Measurements from ENCODE around the gene TTC36.

The TTC36 gene

DNA sequence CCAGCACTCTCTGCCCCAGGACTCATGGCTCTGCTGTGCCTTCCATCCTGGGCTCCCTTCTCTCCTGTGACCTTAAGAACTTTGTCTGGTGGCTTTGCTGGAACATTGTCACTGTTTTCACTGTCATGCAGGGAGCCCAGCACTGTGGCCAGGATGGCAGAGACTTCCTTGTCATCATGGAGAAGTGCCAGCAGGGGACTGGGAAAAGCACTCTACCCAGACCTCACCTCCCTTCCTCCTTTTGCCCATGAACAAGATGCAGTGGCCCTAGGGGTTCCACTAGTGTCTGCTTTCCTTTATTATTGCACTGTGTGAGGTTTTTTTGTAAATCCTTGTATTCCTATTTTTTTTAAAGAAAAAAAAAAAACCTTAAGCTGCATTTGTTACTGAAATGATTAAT, 2.9 kb upstream of the TTC36 start:
- no peaks in the 10 kb centered on the region for H3K9me3 ChIP-seq (ENCODE audit: insufficient read depth, low read depth, low read length)
- no peak overlapping the region for H3K4me3 ChIP-seq (ENCODE audit: low read length, poor library complexity, severe bottlenecking)
- H3K4me2 ChIP-seq (ENCODE audit: low read depth, low read length, poor library complexity, severe bottlenecking), result no peak overlapping the region
- peaks cover 12% of the 10 kb centered on the region for H3K4me1 ChIP-seq (ENCODE audit: insufficient read depth, low read length, poor library complexity, severe bottlenecking)
- H3F3A ChIP-seq (ENCODE audit: low read depth), result 0 out of 2 replicates have a peak, but pooled peaks cover 3% of the 10 kb centered on the region
- H4K20me1 ChIP-seq (ENCODE audit: insufficient read depth, low read length, poor library complexity, severe bottlenecking), result no peaks in the 10 kb centered on the region
- H3K9me2 ChIP-seq (replicated peaks; ENCODE audit: low read depth, low read length), result no peaks in the 10 kb centered on the region
- no peak for TF ChIP-seq EZH2phosphoT487 (IDR thresholded peaks at IDR 0.05; ENCODE audit: borderline replicate concordance)
- TF ChIP-seq, protein P1, sequence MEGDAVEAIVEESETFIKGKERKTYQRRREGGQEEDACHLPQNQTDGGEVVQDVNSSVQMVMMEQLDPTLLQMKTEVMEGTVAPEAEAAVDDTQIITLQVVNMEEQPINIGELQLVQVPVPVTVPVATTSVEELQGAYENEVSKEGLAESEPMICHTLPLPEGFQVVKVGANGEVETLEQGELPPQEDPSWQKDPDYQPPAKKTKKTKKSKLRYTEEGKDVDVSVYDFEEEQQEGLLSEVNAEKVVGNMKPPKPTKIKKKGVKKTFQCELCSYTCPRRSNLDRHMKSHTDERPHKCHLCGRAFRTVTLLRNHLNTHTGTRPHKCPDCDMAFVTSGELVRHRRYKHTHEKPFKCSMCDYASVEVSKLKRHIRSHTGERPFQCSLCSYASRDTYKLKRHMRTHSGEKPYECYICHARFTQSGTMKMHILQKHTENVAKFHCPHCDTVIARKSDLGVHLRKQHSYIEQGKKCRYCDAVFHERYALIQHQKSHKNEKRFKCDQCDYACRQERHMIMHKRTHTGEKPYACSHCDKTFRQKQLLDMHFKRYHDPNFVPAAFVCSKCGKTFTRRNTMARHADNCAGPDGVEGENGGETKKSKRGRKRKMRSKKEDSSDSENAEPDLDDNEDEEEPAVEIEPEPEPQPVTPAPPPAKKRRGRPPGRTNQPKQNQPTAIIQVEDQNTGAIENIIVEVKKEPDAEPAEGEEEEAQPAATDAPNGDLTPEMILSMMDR (conservative IDR thresholded peaks at IDR 0.05; ENCODE audit: low read length), result no peak
- peaks cover 1% of the 10 kb centered on the region; the same call in 1 of the 2 replicates for H3K79me2 ChIP-seq (ENCODE audit: insufficient read depth, low read length)
- H3K27me3 ChIP-seq (ENCODE audit: insufficient read depth, low read length, poor library complexity, severe bottlenecking), result no peaks in the 10 kb centered on the region
- H3K9ac ChIP-seq (ENCODE audit: low read depth, low read length, poor library complexity, severe bottlenecking), result no peak overlapping the region
- H3K36me3 ChIP-seq (ENCODE audit: insufficient read depth, low read length), result peaks cover 59% of the 10 kb centered on the region
- H2AFZ ChIP-seq (ENCODE audit: low read length), result no peak overlapping the region

DNA sequence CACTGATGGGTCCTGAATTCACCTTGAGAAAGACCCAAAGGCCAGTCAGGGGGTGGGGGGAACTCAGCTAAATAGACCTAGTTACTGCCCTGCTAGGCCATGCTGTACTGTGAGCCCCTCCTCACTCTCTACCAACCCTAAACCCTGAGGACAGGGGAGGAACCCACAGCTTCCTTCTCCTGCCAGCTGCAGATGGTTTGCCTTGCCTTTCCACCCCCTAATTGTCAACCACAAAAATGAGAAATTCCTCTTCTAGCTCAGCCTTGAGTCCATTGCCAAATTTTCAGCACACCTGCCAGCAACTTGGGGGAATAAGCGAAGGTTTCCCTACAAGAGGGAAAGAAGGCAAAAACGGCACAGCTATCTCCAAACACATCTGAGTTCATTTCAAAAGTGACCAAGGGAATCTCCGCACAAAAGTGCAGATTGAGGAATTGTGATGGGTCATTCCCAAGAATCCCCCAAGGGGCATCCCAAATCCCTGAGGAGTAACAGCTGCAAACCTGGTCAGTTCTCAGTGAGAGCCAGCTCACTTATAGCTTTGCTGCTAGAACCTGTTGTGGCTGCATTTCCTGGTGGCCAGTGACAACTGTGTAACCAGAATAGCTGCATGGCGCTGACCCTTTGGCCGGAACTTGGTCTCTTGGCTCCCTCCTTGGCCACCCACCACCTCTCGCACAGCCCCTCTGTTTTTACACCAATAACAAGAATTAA, 2.4 kb upstream of the TTC36 start:
- H3F3A ChIP-seq (ENCODE audit: low read depth), result 0 out of 2 replicates have a peak, but pooled peaks cover 3% of the 10 kb centered on the region
- H3K79me2 ChIP-seq (ENCODE audit: insufficient read depth, low read length), result peaks cover 7% of the 10 kb centered on the region; the same call in 1 of the 2 replicates
- no peaks in the 10 kb centered on the region for H3K9me3 ChIP-seq (ENCODE audit: insufficient read depth, low read depth, low read length)
- H3K4me1 ChIP-seq (ENCODE audit: insufficient read depth, low read length, poor library complexity, severe bottlenecking), result peaks cover 18% of the 10 kb centered on the region
- H2AFZ ChIP-seq (ENCODE audit: low read length), result no peak overlapping the region
- no peak overlapping the region for H3K9ac ChIP-seq (ENCODE audit: low read depth, low read length, poor library complexity, severe bottlenecking)
- no peak overlapping the region for H3K4me2 ChIP-seq (ENCODE audit: low read depth, low read length, poor library complexity, severe bottlenecking)
- no peaks in the 10 kb centered on the region for H3K9me2 ChIP-seq (replicated peaks; ENCODE audit: low read depth, low read length)
- no peaks in the 10 kb centered on the region for H3K27me3 ChIP-seq (ENCODE audit: insufficient read depth, low read length, poor library complexity, severe bottlenecking)
- TF ChIP-seq, protein P1 (conservative IDR thresholded peaks at IDR 0.05; ENCODE audit: low read length), result no peak
- no peak for TF ChIP-seq EZH2phosphoT487 (IDR thresholded peaks at IDR 0.05; ENCODE audit: borderline replicate concordance)
- H4K20me1 ChIP-seq (ENCODE audit: insufficient read depth, low read length, poor library complexity, severe bottlenecking), result no peaks in the 10 kb centered on the region
- peaks cover 53% of the 10 kb centered on the region for H3K36me3 ChIP-seq (ENCODE audit: insufficient read depth, low read length)
- H3K4me3 ChIP-seq (ENCODE audit: low read length, poor library complexity, severe bottlenecking), result no peak overlapping the region

- no peak for TF ChIP-seq EZH2phosphoT487 (IDR thresholded peaks at IDR 0.05; ENCODE audit: borderline replicate concordance)
- TF ChIP-seq, protein P1 (conservative IDR thresholded peaks at IDR 0.05; ENCODE audit: low read length), result no peak
- no peaks in the 10 kb centered on the region for H4K20me1 ChIP-seq (ENCODE audit: insufficient read depth, low read length, poor library complexity, severe bottlenecking)
- H3K9me3 ChIP-seq (ENCODE audit: insufficient read depth, low read depth, low read length), result no peaks in the 10 kb centered on the region
- no peak overlapping the region for H3K4me3 ChIP-seq (ENCODE audit: low read length, poor library complexity, severe bottlenecking)
- H3K4me1 ChIP-seq (ENCODE audit: insufficient read depth, low read length, poor library complexity, severe bottlenecking), result peaks cover 21% of the 10 kb centered on the region
- H3K27me3 ChIP-seq (ENCODE audit: insufficient read depth, low read length, poor library complexity, severe bottlenecking), result no peaks in the 10 kb centered on the region
- no peak overlapping the region for H3K9ac ChIP-seq (ENCODE audit: low read depth, low read length, poor library complexity, severe bottlenecking)
- H3K79me2 ChIP-seq (ENCODE audit: insufficient read depth, low read length), result peaks cover 12% of the 10 kb centered on the region; the same call in 1 of the 2 replicates
- no peak overlapping the region for H3K4me2 ChIP-seq (ENCODE audit: low read depth, low read length, poor library complexity, severe bottlenecking)
- no peak overlapping the region for H2AFZ ChIP-seq (ENCODE audit: low read length)
- H3F3A ChIP-seq (ENCODE audit: low read depth), result 0 out of 2 replicates have a peak, but pooled peaks cover 3% of the 10 kb centered on the region
- H3K9me2 ChIP-seq (replicated peaks; ENCODE audit: low read depth, low read length), result no peaks in the 10 kb centered on the region
- H3K36me3 ChIP-seq (ENCODE audit: insufficient read depth, low read length), result peaks cover 35% of the 10 kb centered on the region
Measured at GRCh38 chr11:118526688-118527087, 586 bp upstream of the TTC36 start.

Measured in Loucy (cell line).